ENCODE measurements around the gene HSPB7.
"Not testable (repeated sequence)": the region's sequence is repeated elsewhere in the genome, so short reads cannot be mapped to it uniquely, and the experiment has no call there.

HSPB7 gene

DNA sequence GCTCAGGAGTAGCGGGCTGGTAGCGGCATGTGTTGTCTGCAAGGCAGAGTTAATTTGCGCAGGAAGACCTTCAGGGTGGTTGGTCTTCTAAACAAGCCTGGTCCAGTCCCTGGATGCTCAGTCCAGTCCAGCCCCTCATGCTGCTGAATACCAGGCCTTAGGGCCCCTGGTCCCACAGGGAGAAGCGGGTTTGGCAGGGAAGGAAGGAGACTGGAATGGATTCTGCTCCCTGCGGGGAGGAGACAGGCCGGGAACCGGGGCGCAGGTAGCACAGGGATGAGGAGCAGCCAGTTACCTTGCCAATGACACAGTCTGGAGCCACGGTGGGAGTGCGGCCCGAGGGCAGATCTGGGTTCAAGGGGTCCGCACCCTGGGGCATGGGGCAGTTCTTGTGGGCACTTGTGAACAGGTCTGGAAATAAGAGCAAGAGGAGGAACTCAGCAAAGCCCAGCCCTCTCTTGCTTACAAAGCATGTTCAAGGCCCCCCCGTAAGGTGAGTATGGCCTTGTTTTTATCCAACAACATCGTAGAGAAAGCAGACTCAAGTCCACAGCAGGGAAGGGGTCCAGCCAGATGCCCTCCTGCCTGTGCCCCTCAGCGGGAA is 45.5 kb upstream of the HSPB7 start:
- Histone ChIP-seq H3K27ac (ENCODE audit: insufficient read depth in 1 of 2, low read depth in 1 of 2, low read length in 2 of 2, poor library complexity in 1 of 2, severe bottlenecking in 2 of 2) (no peak overlapping the region), H3K27me3 (replicated peaks in 2 of 5; ENCODE audit: control insufficient read depth in 4 of 5, insufficient read depth in 5 of 5, low read length in 4 of 5) (peaks cover 0 to 22% (median 10%) of the 10 kb centered on the region in 5 experiments), H3K9me3 (ENCODE audit: control extremely low read depth in 1 of 5, control insufficient read depth in 4 of 5, insufficient read depth in 2 of 5, low read depth in 1 of 5, low read length in 4 of 5) (no peaks in the 10 kb centered on the region), H3K4me1 (ENCODE audit: control extremely low read depth in 1 of 4, control insufficient read depth in 4 of 4, insufficient read depth in 4 of 4, low read length in 3 of 4) (peaks cover 0 to 10% (median 4%) of the 10 kb centered on the region in 4 experiments), H3K4me3 (ENCODE audit: control insufficient read depth in 1 of 7, extremely low read depth in 1 of 7, insufficient read depth in 4 of 7, low read depth in 2 of 7, low read length in 6 of 7) (no peak overlapping the region), H3K36me3 (ENCODE audit: control insufficient read depth in 4 of 4, insufficient read depth in 4 of 4, low read length in 3 of 4) (no peaks in the 10 kb centered on the region)
- POLR2A ChIA-PET, result no interaction called here
- 95% methylated on average over 13 of the region's 15 CpGs for WGBS (ENCODE audit: insufficient coverage)
- CTCF ChIA-PET, result interaction anchor here (1.1 to 1.6 kb wide), 2 partner anchors 9 to 11 kb away, joined by 5 to 6 read pairs; partner anchors contain the start of gene FAM131C
- no peak for DNase-seq

DNA sequence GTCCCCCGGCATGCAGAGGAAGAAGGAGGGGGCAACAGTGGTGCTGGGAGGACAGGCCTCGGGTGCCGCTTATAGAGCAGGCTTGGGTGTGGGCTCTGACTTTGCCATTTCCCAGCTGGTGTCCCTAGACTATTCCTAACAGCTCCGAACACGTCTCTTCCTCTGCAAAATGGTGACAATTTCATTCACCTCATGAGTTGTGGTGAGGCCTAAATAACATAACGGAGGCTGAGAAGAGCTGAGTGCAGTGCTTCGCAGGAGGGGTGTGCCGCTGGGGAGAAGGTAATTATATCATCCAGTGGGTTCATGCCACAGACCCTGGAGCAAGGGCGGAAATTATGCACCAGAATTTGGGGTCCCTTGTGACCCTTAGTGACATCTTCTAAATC is 44.8 kb upstream of the HSPB7 start:
- POLR2A ChIA-PET; H3K27ac ChIP-seq (ENCODE audit: insufficient read depth in 1 of 2, low read depth in 1 of 2, low read length in 2 of 2, poor library complexity in 1 of 2, severe bottlenecking in 2 of 2); CTCF ChIA-PET; H3K4me3 ChIP-seq (ENCODE audit: control insufficient read depth in 1 of 7, extremely low read depth in 1 of 7, insufficient read depth in 4 of 7, low read depth in 2 of 7, low read length in 6 of 7); H3K9me3 ChIP-seq (ENCODE audit: control extremely low read depth in 1 of 5, control insufficient read depth in 4 of 5, insufficient read depth in 2 of 5, low read depth in 1 of 5, low read length in 4 of 5); DNase-seq; H3K36me3 ChIP-seq (ENCODE audit: control insufficient read depth in 4 of 4, insufficient read depth in 4 of 4, low read length in 3 of 4): not testable (repeated sequence)
- Histone ChIP-seq H3K27me3 (replicated peaks in 2 of 5; ENCODE audit: control insufficient read depth in 4 of 5, insufficient read depth in 5 of 5, low read length in 4 of 5) (peaks cover 0 to 22% (median 8%) of the 10 kb centered on the region in 5 experiments), H3K4me1 (ENCODE audit: control extremely low read depth in 1 of 4, control insufficient read depth in 4 of 4, insufficient read depth in 4 of 4, low read length in 3 of 4) (peaks cover 0 to 10% (median 4%) of the 10 kb centered on the region in 4 experiments)
- WGBS (ENCODE audit: insufficient coverage), result 100% methylated on average over 8 of the region's 9 CpGs

DNA sequence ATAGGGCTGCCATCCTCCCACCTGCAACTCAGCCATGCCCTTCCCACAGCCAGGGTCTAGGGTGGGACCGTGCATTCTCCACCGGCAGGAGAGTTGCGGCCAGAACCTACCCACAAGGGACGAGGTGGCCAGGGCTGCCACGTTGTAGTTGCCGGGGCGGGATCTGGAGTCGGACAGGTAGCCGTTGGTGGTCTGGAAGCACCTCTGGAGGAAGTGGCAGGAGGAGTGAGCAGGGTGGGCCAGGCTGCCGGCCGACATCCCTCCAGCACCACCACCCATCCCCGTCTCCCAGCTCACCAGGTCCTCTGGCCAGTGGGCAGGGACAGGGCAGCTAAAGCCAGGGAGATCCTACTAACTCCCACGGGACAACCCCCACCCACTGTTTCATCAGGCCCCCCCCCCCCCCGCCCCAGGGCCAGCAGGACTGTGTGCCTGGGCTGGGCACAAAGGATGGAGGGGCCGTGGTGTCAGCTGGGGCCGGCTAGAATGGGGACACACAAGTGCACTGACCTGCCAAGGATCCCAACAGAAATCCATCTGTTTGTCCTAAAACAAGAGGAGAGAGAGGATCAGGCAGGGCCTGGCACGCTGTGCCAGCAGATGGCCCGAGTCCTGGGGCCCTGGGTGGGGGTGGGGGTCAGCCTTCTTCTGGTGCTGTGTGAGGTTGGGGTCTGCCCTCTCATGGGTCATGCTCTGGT is 44.3 kb upstream of the HSPB7 start:
- H3K4me1 ChIP-seq (ENCODE audit: control extremely low read depth in 1 of 4, control insufficient read depth in 4 of 4, insufficient read depth in 4 of 4, low read length in 3 of 4); H3K36me3 ChIP-seq (ENCODE audit: control insufficient read depth in 4 of 4, insufficient read depth in 4 of 4, low read length in 3 of 4); DNase-seq; CTCF ChIA-PET; H3K4me3 ChIP-seq (ENCODE audit: control insufficient read depth in 1 of 7, extremely low read depth in 1 of 7, insufficient read depth in 4 of 7, low read depth in 2 of 7, low read length in 6 of 7); H3K9me3 ChIP-seq (ENCODE audit: control extremely low read depth in 1 of 5, control insufficient read depth in 4 of 5, insufficient read depth in 2 of 5, low read depth in 1 of 5, low read length in 4 of 5); H3K27ac ChIP-seq (ENCODE audit: insufficient read depth in 1 of 2, low read depth in 1 of 2, low read length in 2 of 2, poor library complexity in 1 of 2, severe bottlenecking in 2 of 2); POLR2A ChIA-PET: not testable (repeated sequence)
- peaks cover 0 to 22% (median 8%) of the 10 kb centered on the region in 5 experiments for H3K27me3 ChIP-seq (replicated peaks in 2 of 5; ENCODE audit: control insufficient read depth in 4 of 5, insufficient read depth in 5 of 5, low read length in 4 of 5)
- 83% methylated on average over 3 of the region's 18 CpGs for WGBS (ENCODE audit: insufficient coverage)

DNA sequence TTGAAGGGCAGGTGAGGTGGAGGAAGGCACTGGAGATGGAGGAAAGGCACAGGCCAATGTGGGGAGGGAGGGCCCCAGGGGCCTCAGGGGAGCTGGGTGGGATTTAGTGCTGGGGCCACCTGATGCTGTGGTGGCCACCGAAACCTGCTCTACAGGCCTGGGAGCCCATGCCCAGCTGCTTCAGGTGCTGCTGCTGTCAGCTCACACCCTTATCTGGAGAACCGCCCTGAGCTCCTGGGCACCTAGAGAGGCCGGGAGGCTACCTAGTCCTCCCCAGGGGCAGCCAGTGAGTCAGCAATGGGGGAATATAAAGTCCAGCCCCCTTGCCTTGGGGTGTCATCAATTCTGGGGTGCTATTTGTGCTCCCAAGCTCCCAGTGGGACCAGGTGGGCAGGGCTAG is 43.4 kb upstream of the HSPB7 start:
- Histone ChIP-seq H3K27me3 (replicated peaks in 2 of 5; ENCODE audit: control insufficient read depth in 4 of 5, insufficient read depth in 5 of 5, low read length in 4 of 5) (peaks cover 0 to 22% (median 8%) of the 10 kb centered on the region in 5 experiments), H3K4me3 (ENCODE audit: control insufficient read depth in 1 of 7, extremely low read depth in 1 of 7, insufficient read depth in 4 of 7, low read depth in 2 of 7, low read length in 6 of 7) (no peak overlapping the region), H3K4me1 (ENCODE audit: control extremely low read depth in 1 of 4, control insufficient read depth in 4 of 4, insufficient read depth in 4 of 4, low read length in 3 of 4) (peaks cover 0 to 7% (median 2%) of the 10 kb centered on the region in 4 experiments), H3K27ac (ENCODE audit: insufficient read depth in 1 of 2, low read depth in 1 of 2, low read length in 2 of 2, poor library complexity in 1 of 2, severe bottlenecking in 2 of 2) (no peak overlapping the region), H3K9me3 (ENCODE audit: control extremely low read depth in 1 of 5, control insufficient read depth in 4 of 5, insufficient read depth in 2 of 5, low read depth in 1 of 5, low read length in 4 of 5) (no peaks in the 10 kb centered on the region), H3K36me3 (ENCODE audit: control insufficient read depth in 4 of 4, insufficient read depth in 4 of 4, low read length in 3 of 4) (no peaks in the 10 kb centered on the region)
- 100% methylated on average over 3 of the region's 3 CpGs for WGBS (ENCODE audit: insufficient coverage)
- POLR2A ChIA-PET, result no interaction called here
- CTCF ChIA-PET, result no interaction called here
- no peak for DNase-seq

DNA sequence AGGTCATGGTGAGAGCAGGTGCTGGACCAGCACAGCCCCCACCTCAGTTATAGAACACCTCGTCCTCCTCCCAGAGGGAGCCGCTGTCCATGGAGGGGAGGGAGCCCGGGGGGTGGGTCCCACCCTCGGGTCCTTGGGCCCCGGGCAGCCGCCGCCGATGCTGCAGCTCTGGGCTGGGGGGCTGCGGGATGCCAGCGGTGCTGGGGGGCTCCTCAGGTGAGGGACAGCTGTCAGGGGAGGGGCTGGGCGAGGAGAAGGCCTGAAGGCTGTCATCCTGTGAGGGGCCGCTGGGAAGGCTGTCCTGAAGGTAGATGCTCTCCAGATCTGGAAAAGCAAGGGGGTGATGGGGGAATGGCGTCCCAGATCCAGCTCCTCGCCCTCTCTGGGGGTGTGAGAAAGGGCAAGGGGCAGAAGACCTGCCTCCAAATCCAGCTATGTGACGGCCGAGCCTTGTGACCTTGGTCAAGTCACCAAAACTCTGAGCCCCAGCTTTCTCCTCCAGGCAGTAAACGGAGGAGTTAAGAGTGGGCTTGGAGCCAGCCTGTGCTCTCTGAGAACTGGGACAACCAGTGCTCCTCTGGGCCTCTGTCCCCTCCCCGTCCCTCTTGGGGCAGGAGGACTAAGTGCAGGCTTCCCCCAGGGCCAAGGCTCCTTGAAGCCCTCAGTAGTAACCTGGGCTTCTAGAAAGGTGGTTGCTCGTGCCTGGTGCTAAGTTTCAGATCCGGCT is 40.7 kb upstream of the HSPB7 start:
- H3K4me3 ChIP-seq (ENCODE audit: control insufficient read depth in 1 of 7, extremely low read depth in 1 of 7, insufficient read depth in 4 of 7, low read depth in 2 of 7, low read length in 6 of 7); H3K27me3 ChIP-seq (replicated peaks in 2 of 5; ENCODE audit: control insufficient read depth in 4 of 5, insufficient read depth in 5 of 5, low read length in 4 of 5); H3K36me3 ChIP-seq (ENCODE audit: control insufficient read depth in 4 of 4, insufficient read depth in 4 of 4, low read length in 3 of 4); H3K9me3 ChIP-seq (ENCODE audit: control extremely low read depth in 1 of 5, control insufficient read depth in 4 of 5, insufficient read depth in 2 of 5, low read depth in 1 of 5, low read length in 4 of 5); DNase-seq; H3K27ac ChIP-seq (ENCODE audit: insufficient read depth in 1 of 2, low read depth in 1 of 2, low read length in 2 of 2, poor library complexity in 1 of 2, severe bottlenecking in 2 of 2): not testable (repeated sequence)
- peaks cover 0 to 13% (median 7%) of the 10 kb centered on the region in 4 experiments for H3K4me1 ChIP-seq (ENCODE audit: control extremely low read depth in 1 of 4, control insufficient read depth in 4 of 4, insufficient read depth in 4 of 4, low read length in 3 of 4)
- ChIA-PET CTCF (interaction anchor here (1.2 kb wide), 1 partner anchor 48 kb away, joined by 5 read pairs; no protein-coding TSS in a partner anchor), POLR2A (interaction anchor here (0.6 kb wide), 1 partner anchor 10 kb away, joined by 3 read pairs; no protein-coding TSS in a partner anchor)
- 91% methylated on average over 4 of the region's 20 CpGs for WGBS (ENCODE audit: insufficient coverage)

DNA sequence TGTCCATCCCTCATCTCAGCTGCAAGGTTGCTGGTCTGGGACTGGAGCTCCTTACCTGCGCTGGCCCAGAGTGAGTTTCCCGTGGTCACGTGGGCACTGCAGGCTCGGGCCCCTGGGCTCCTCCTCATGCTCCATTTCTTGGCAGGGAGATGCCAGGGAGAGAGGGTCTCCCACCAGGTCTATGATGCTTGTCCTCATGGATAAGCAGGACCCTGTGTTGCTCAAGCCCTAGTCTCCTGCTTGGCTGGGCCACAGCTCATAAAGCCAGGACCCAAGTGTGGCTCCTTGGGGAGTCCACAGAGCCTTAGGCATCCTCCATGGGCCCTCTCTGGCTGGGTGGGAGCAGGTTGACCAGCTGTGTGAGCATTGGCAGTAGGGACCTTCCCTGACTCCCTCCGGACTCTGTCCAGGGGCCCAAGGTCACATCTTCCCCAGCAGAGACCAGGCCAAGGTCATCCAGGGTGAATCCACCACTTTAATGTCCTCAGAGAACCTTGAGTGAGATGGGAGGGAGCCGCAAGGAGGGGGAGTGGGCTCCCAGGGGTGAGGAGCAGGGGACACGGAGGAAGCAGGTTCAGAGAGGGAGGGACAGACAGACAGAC is 39.6 kb upstream of the HSPB7 start:
- POLR2A ChIA-PET; DNase-seq; H3K27me3 ChIP-seq (replicated peaks in 2 of 5; ENCODE audit: control insufficient read depth in 4 of 5, insufficient read depth in 5 of 5, low read length in 4 of 5); H3K36me3 ChIP-seq (ENCODE audit: control insufficient read depth in 4 of 4, insufficient read depth in 4 of 4, low read length in 3 of 4); H3K27ac ChIP-seq (ENCODE audit: insufficient read depth in 1 of 2, low read depth in 1 of 2, low read length in 2 of 2, poor library complexity in 1 of 2, severe bottlenecking in 2 of 2); H3K9me3 ChIP-seq (ENCODE audit: control extremely low read depth in 1 of 5, control insufficient read depth in 4 of 5, insufficient read depth in 2 of 5, low read depth in 1 of 5, low read length in 4 of 5); H3K4me3 ChIP-seq (ENCODE audit: control insufficient read depth in 1 of 7, extremely low read depth in 1 of 7, insufficient read depth in 4 of 7, low read depth in 2 of 7, low read length in 6 of 7): not testable (repeated sequence)
- WGBS (ENCODE audit: insufficient coverage), result 83% methylated on average over 4 of the region's 7 CpGs
- peaks cover 0 to 13% (median 8%) of the 10 kb centered on the region in 4 experiments for H3K4me1 ChIP-seq (ENCODE audit: control extremely low read depth in 1 of 4, control insufficient read depth in 4 of 4, insufficient read depth in 4 of 4, low read length in 3 of 4)
- CTCF ChIA-PET, result interaction anchor here (0.7 to 1.4 kb wide), 7 partner anchors 16 to 242 kb away, joined by 3 to 10 read pairs (median 4); partner anchors contain the start of gene FAM131C

Measured in common myeloid progenitor, CD34-positive (primary cell).